CD4-positive, CD25-positive, alpha-beta regulatory T cell (primary cell): ENCODE data around the gene EIF4E. TPM values are rescaled to one million over a fixed set of nuclear protein-coding genes. Genes with fewer than 3 reads are reported as not detected.
"Not testable (repeated sequence)": the region's sequence is repeated elsewhere in the genome, so short reads cannot be mapped to it uniquely, and the experiment has no call there.

ENCODE experiments used
- ATAC-seq, 2 donors: fragments of 150-1000 bp; cut with Tn5 transposase; one replicate each; pipeline ENCODE4 v1.10.0; 2021; ENCODE audit warnings: low read depth in 2 of 2, moderate number of reproducible peaks in 2 of 2, moderate library complexity in 1 of 2
- DNase-seq, 3 donors: peaks; one replicate each; pipeline versions ENCODE4 v3.0.0 to v3.0.0-alpha.2; 2012 to 2022; ENCODE audit warnings: mixed read lengths in 1 of 3
- H3K27ac ChIP-seq: one replicate; pipeline ENCODE4 v1.7.0; 2013; ENCODE audit warnings: mild to moderate bottlenecking, low read length; ENCODE audit not compliant: insufficient read depth, poor library complexity, severe bottlenecking
- H3K27me3 ChIP-seq: one replicate; pipeline ENCODE4 v1.7.0; 2013; ENCODE audit warnings: low read length; ENCODE audit not compliant: control insufficient read depth, insufficient read depth
- H3K36me3 ChIP-seq: one replicate; pipeline ENCODE4 v1.7.0; 2013; ENCODE audit warnings: mild to moderate bottlenecking, low read length, moderate library complexity; ENCODE audit not compliant: control insufficient read depth, insufficient read depth
- H3K4me1 ChIP-seq: 2 replicates; pipeline ENCODE4 v1.7.0; 2013; ENCODE audit warnings: mild to moderate bottlenecking, low read length; ENCODE audit not compliant: insufficient read depth, control insufficient read depth, poor library complexity, severe bottlenecking
- H3K4me3 ChIP-seq: one replicate; pipeline ENCODE4 v1.7.0; 2013; ENCODE audit warnings: low read depth, mild to moderate bottlenecking, low read length, moderate library complexity
- H3K9me3 ChIP-seq, 2 experiments: 1 replicate in 1 of 2; 2 replicates in 1 of 2; pipeline ENCODE4 v1.7.0; 2013; ENCODE audit warnings: low read length in 2 of 2, mild to moderate bottlenecking in 1 of 2, moderate library complexity in 1 of 2; ENCODE audit not compliant: control insufficient read depth in 2 of 2
- H3K27ac Mint-ChIP-seq, 3 donors: one replicate each; pipeline ENCODE4 v1.8.0; 2020 to 2022; ENCODE audit warnings: mild to moderate bottlenecking in 3 of 3, mixed read lengths in 3 of 3, moderate library complexity in 2 of 3
- H3K27me3 Mint-ChIP-seq: one replicate; pipeline ENCODE4 v1.8.0; 2022; ENCODE audit warnings: mild to moderate bottlenecking, mixed read lengths
- H3K36me3 Mint-ChIP-seq: one replicate; pipeline ENCODE4 v1.8.0; 2020; ENCODE audit warnings: mixed read lengths
- H3K4me1 Mint-ChIP-seq, 4 donors: one replicate each; pipeline ENCODE4 v1.8.0; 2020 to 2022; ENCODE audit warnings: mixed read lengths in 4 of 4, mild to moderate bottlenecking in 1 of 4
- H3K4me3 Mint-ChIP-seq, 4 donors: one replicate each; pipeline ENCODE4 v1.8.0; 2020 to 2022; ENCODE audit warnings: mild to moderate bottlenecking in 4 of 4, mixed read lengths in 4 of 4, moderate library complexity in 3 of 4
- H3K9me3 Mint-ChIP-seq, 7 donors: one replicate each; pipeline ENCODE4 v1.8.0; 2020 to 2022; ENCODE audit warnings: mixed read lengths in 7 of 7, mild to moderate bottlenecking in 3 of 7, moderate library complexity in 2 of 7
- polyA plus RNA-seq, 4 donors: library from polyadenylated mRNA; unstranded; fragments of 300-500 nt; fragmentation: Illumina TruSeq; gene quantifications; one replicate each; pipeline ENCODE4 v1.2.3, GENCODE V29; 2021
- total RNA-seq: library from RNA; stranded (reverse); gene quantifications from one replicate; pipeline ENCODE4 v1.2.3, GENCODE V29; 2022

Gene EIF4E
- total and polyA plus RNA-seq, 5 donors from 2014 or later = 52.0 to 86.1 (median 72.8) TPM

DNA sequence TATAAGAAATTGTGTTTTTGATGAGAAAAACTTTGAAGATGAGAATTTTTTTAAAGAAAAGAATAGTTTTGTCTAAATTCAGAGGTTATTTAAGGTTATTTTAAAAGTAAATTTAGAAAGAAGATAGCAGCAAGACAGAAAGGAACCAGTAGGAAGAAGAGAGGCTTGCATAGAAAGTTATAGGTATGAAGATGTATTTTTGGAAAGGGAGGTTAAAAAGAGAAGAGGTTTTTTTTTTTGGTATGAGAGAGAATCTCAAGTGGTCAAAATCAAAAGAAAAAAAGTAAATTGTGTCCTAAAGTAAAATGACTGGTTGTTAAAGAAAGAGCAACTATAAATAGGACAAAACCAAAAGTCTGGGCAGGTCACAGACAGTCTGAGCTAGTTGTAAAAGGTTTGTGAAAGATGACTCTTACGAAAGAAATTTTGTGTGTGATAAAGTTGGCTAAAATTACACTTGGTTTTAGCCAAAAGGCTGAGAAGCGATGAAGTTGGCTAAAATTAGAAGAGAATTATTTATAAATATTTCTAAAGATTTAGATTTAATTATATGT, 16.4 kb upstream of the EIF4E start:
- H3K27ac ChIP-seq = no peak overlapping the region
- H3K4me1 Mint-ChIP-seq = no peaks in the 10 kb centered on the region
- no peaks in the 10 kb centered on the region for H3K9me3 Mint-ChIP-seq
- DNase-seq = no peak
- no peaks in the 10 kb centered on the region for H3K36me3 Mint-ChIP-seq
- H3K27me3 ChIP-seq = no peaks in the 10 kb centered on the region
- no peaks in the 10 kb centered on the region for H3K9me3 ChIP-seq
- H3K27ac Mint-ChIP-seq = no peak overlapping the region
- no peak for ATAC-seq
- no peaks in the 10 kb centered on the region for H3K4me1 ChIP-seq
- no peak overlapping the region for H3K4me3 ChIP-seq
- no peaks in the 10 kb centered on the region for H3K36me3 ChIP-seq
- H3K4me3 Mint-ChIP-seq = no peak overlapping the region
- H3K27me3 Mint-ChIP-seq = peaks cover 10% of the 10 kb centered on the region

DNA sequence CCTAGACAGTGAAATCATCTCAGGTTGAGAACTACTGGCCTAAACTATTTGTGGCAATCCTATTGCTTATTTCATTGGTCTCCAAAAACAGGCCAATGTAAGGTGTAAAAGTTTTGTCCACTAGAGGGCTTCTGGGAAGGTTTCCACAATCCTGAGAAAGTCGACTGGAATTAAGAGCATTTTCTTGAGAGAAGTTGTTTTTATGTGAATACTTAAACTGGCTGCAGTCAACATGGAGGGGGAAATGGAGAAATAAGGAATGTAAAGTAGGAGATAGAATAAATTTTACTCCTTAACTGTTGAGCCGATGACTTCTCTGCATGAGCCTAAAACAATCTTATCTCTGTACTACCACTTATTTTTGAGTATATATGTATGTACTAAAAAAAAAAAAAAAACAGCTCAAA, 11.0 kb upstream of the EIF4E start:
- H3K27ac ChIP-seq = no peak overlapping the region
- Mint-ChIP-seq H3K4me3 (no peak overlapping the region), H3K9me3 (no peaks in the 10 kb centered on the region), H3K27me3 (peaks cover 4% of the 10 kb centered on the region), H3K4me1 (peaks cover 0 to 7% (median 3%) of the 10 kb centered on the region in 4 donors), H3K36me3 (no peaks in the 10 kb centered on the region), H3K27ac (no peak overlapping the region)
- ATAC-seq (no peak), DNase-seq (peak in 2 of 3 donors; percentile 18 to 38)
- H3K36me3 ChIP-seq = no peaks in the 10 kb centered on the region
- H3K4me1 ChIP-seq = no peaks in the 10 kb centered on the region
- H3K27me3 ChIP-seq = no peaks in the 10 kb centered on the region
- H3K4me3 ChIP-seq = no peak overlapping the region
- no peaks in the 10 kb centered on the region for H3K9me3 ChIP-seq

DNA sequence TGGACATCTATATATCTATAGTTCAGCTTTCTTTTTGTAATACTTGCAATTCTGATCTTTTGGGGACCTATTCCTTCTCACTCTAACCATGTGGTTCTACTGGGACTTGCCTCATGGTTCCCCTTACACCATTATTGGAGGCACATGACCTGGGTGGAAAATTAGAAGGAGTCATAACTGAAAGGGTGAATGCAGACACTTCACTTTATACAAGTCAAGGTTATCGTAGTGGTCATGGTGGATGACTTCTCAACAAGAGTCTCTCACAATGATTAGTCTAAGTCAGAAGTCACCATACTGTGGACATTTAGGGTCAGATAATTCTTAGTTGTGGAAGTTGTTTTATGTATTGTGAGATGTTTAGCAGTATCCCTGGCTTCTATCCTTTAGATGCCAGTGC, 10.5 kb upstream of the EIF4E start:
- H3K27me3 ChIP-seq = no peaks in the 10 kb centered on the region
- H3K9me3 ChIP-seq = no peaks in the 10 kb centered on the region
- no peak for DNase-seq
- no peak overlapping the region for H3K27ac ChIP-seq
- ATAC-seq = no peak
- Mint-ChIP-seq H3K27me3 (peaks cover 4% of the 10 kb centered on the region), H3K36me3 (no peaks in the 10 kb centered on the region), H3K9me3 (no peaks in the 10 kb centered on the region), H3K4me1 (peaks cover 0 to 7% (median 3%) of the 10 kb centered on the region in 4 donors), H3K27ac (peak overlapping the region in 1 of 3 donors; percentile 1), H3K4me3 (no peak overlapping the region)
- H3K36me3 ChIP-seq = no peaks in the 10 kb centered on the region
- H3K4me3 ChIP-seq = no peak overlapping the region
- H3K4me1 ChIP-seq = no peaks in the 10 kb centered on the region

DNA sequence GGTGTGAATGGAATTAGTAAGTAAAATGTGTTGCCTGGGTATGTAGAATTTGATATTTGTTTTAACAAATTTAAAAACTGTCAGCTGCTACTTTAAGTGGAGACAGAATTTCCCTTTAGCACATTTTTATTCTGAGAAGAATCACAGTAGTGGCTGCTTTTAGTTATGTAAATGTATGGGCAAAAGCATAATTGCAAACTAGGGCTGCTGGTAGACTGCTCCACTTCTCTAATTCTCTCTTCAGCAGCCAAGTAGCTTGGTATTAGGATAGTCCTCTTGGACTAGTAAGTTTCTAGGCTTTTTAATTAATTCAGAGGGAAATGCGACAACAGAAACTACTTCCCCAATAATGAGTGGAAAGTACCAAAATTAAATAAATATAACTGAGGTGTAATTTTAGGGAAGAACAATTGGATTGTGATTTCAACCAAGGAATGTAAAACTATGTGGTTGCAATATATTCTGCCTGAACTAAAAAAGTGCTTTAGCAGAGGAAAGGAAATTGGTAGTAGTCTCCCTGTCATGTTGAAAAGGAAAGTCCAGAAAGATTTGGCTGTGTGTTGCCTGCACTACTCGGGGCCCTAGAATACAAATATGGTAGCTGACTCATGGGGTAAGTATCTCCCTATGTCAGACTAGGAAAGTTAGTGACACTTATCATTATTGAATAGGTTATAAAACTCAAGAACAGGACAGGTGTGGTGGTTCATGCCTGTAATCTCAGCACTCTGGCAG, 9.2 kb upstream of the EIF4E start:
- Mint-ChIP-seq H3K27me3 (peaks cover 4% of the 10 kb centered on the region), H3K36me3 (no peaks in the 10 kb centered on the region)
- no peak for ATAC-seq

DNA sequence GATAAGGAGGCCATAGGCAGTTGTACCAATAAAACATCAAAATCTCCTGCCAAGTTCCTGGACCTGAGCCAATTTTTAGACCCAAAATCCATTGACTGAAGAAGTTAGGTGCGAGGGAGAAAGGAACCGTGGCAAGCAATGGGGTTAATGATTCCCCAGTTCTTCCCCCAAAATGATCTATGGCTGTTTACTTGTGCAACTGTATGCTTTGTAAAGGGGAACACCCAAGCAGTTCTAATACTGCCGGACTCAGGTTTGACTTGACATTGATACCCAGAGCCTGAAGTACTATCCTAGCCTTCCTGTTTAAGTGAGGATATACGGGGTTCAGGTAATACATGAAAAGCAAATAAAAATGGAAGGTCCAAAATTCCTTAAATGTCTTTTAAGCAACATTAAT, 6.7 kb upstream of the EIF4E start:
- Histone ChIP-seq H3K36me3 (no peaks in the 10 kb centered on the region), H3K4me3 (no peak overlapping the region), H3K9me3 (no peaks in the 10 kb centered on the region), H3K27me3 (no peaks in the 10 kb centered on the region), H3K4me1 (peaks cover under 1% of the 10 kb centered on the region), H3K27ac (no peak overlapping the region)
- Mint-ChIP-seq H3K27me3 (no peaks in the 10 kb centered on the region), H3K36me3 (no peaks in the 10 kb centered on the region), H3K4me1 (peaks cover 7 to 17% (median 11%) of the 10 kb centered on the region in 4 donors), H3K9me3 (no peaks in the 10 kb centered on the region), H3K27ac (no peak overlapping the region), H3K4me3 (no peak overlapping the region)
- ATAC-seq (no peak), DNase-seq (no peak)

More for the DNA sequence above, 9.2 kb upstream of the EIF4E start:
- no peaks in the 10 kb centered on the region for H3K9me3 Mint-ChIP-seq
- no peaks in the 10 kb centered on the region for H3K4me1 ChIP-seq
- no peaks in the 10 kb centered on the region for H3K27me3 ChIP-seq
- no peak overlapping the region for H3K4me3 Mint-ChIP-seq
- no peaks in the 10 kb centered on the region for H3K36me3 ChIP-seq
- no peaks in the 10 kb centered on the region for H3K9me3 ChIP-seq
- H3K4me3 ChIP-seq = no peak overlapping the region
- no peak overlapping the region for H3K27ac Mint-ChIP-seq
- no peak for DNase-seq
- H3K27ac ChIP-seq = no peak overlapping the region
- peaks cover 0 to 7% (median 3%) of the 10 kb centered on the region in 4 donors for H3K4me1 Mint-ChIP-seq

DNA sequence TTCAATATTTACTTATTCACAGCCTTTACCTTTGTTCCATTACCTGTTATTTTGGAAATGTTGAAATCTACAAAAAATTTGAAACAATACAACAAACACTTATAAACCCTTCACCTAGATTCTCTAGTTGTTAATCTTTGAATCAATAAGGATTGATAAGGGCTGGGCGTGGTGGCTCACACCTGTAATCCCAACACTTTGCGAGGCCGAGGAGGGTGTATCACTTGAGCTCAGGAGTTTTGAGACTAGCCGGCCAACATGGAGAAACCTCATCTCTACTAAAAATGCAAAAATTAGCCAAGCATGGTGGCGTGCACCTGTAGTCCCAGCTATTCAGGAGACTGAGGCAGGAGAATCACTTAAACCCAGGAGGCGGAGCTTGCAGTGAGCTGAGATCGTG, 5.9 kb upstream of the EIF4E start:
- not testable (repeated sequence) for H3K9me3 ChIP-seq, H3K27me3 Mint-ChIP-seq, H3K4me3 ChIP-seq, H3K36me3 Mint-ChIP-seq, H3K36me3 ChIP-seq, H3K4me1 ChIP-seq, DNase-seq, H3K27ac ChIP-seq, H3K4me3 Mint-ChIP-seq, H3K27me3 ChIP-seq, ATAC-seq, H3K27ac Mint-ChIP-seq, H3K9me3 Mint-ChIP-seq
- peaks cover 8 to 24% (median 16%) of the 10 kb centered on the region in 4 donors for H3K4me1 Mint-ChIP-seq

DNA sequence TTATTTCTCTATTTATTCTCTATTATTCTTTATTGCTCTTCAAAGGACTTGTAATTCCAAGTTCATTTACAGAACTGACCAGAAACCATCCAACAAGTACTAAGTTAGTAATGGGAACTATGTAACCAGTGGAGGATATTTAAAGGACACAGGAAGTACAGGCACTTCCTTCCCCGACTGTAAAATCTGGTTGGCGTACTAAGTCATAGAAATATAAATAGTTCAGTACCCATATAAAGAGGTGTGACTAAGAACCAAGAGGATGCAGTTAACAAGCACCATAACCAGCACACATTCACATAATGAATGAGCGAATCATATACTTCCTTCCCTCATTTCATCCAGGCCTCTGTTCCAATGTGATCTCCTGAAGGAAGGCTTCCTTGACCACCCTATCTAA, 3.6 kb upstream of the EIF4E start:
- no peak for ATAC-seq
- Histone ChIP-seq H3K27me3 (no peaks in the 10 kb centered on the region), H3K9me3 (no peaks in the 10 kb centered on the region), H3K4me3 (no peak overlapping the region), H3K36me3 (no peaks in the 10 kb centered on the region), H3K27ac (no peak overlapping the region), H3K4me1 (peaks cover 22% of the 10 kb centered on the region)
- DNase-seq = peak in 1 of 3 donors; percentile 42
- no peaks in the 10 kb centered on the region for H3K36me3 Mint-ChIP-seq
- H3K4me1 Mint-ChIP-seq = peaks cover 16 to 32% (median 26%) of the 10 kb centered on the region in 4 donors
- peak overlapping the region in 1 of 4 donors; percentile 67 for H3K4me3 Mint-ChIP-seq
- no peak overlapping the region for H3K27ac Mint-ChIP-seq
- H3K27me3 Mint-ChIP-seq = peaks cover 20% of the 10 kb centered on the region
- H3K9me3 Mint-ChIP-seq = no peaks in the 10 kb centered on the region
